Tibial nerve (tissue), 4 donors: Measurements from ENCODE around the gene MACO1. TPM values are rescaled to one million over a fixed set of nuclear protein-coding genes. Genes with fewer than 3 reads are reported as not detected.

Source experiments
- DNase-seq, 2 donors: peaks; one replicate each; pipeline ENCODE4 v3.0.0-alpha.2; 2019; ENCODE audit warnings: low spot score in 2 of 2
- H3K27ac ChIP-seq, 4 donors: fragments of 200-600 bp; sonication (generic) in 3 of 4; one replicate each; pipeline ENCODE4 v1.5.1; 2017 to 2019; ENCODE audit warnings: mild to moderate bottlenecking in 1 of 4
- H3K27me3 ChIP-seq, 2 donors: fragments of 200-600 bp; sonication (generic) in 1 of 2; one replicate each; pipeline versions ENCODE4 v1.5.1 to v1.6.0; 2017 to 2019
- H3K36me3 ChIP-seq, 3 donors: fragments of 200-600 bp; sonication (generic); one replicate each; pipeline ENCODE4 v1.5.1; 2018 to 2019
- H3K4me1 ChIP-seq, 4 donors: fragments of 200-600 bp; sonication (generic) in 3 of 4; one replicate each; pipeline ENCODE4 v1.5.1; 2017 to 2019
- H3K4me3 ChIP-seq, 4 donors: fragments of 200-600 bp; sonication (generic) in 3 of 4; one replicate each; pipeline ENCODE4 v1.5.1; 2017 to 2019; ENCODE audit warnings: mild to moderate bottlenecking in 1 of 4, moderate library complexity in 1 of 4
- H3K9me3 ChIP-seq, 4 donors: fragments of 200-600 bp; sonication (generic) in 3 of 4; one replicate each; pipeline ENCODE4 v1.5.1; 2017 to 2019
- EP300 ChIP-seq, 2 donors: sonication (generic); formaldehyde crosslinking; IDR thresholded peaks; one replicate each; pipeline ENCODE4 v1.6.1; 2017; ENCODE audit warnings: antibody characterized with exemption in 2 of 2, mild to moderate bottlenecking in 1 of 2
- POLR2A ChIP-seq, 2 donors: fragments of 450-650 bp; IDR thresholded peaks; one replicate each; pipeline ENCODE4 v1.6.1; 2017; ENCODE audit warnings: antibody characterized with exemption in 2 of 2, mild to moderate bottlenecking in 2 of 2, moderate library complexity in 2 of 2
- WGBS, 2 donors: methylation state at CpG; one replicate each; pipeline ENCODE4 v1.1.5; 2018; 5-methylcytosine and 5-hydroxymethylcytosine counted together
- total RNA-seq, 4 donors: library from RNA; depleted of rRNA; stranded (reverse); fragments of >200 nt; gene quantifications; one replicate each; pipeline ENCODE4 v1.1.0, GENCODE V29; 2016
- TF ChIP-seq, protein P1 (sequence below), 5 experiments: fragments of 200-600 bp in 3 of 5; fragments of 450-650 bp in 2 of 5; sonication (generic) in 3 of 5; IDR thresholded peaks; one replicate each; pipeline ENCODE4 v1.5.1; 2016 to 2019; ENCODE audit warnings: antibody characterized with exemption in 5 of 5, mild to moderate bottlenecking in 3 of 5, moderate library complexity in 2 of 5

Gene MACO1
- total RNA-seq, 4 donors from 2014 or later: 8.8 to 16.2 (median 13.7) TPM

DNA sequence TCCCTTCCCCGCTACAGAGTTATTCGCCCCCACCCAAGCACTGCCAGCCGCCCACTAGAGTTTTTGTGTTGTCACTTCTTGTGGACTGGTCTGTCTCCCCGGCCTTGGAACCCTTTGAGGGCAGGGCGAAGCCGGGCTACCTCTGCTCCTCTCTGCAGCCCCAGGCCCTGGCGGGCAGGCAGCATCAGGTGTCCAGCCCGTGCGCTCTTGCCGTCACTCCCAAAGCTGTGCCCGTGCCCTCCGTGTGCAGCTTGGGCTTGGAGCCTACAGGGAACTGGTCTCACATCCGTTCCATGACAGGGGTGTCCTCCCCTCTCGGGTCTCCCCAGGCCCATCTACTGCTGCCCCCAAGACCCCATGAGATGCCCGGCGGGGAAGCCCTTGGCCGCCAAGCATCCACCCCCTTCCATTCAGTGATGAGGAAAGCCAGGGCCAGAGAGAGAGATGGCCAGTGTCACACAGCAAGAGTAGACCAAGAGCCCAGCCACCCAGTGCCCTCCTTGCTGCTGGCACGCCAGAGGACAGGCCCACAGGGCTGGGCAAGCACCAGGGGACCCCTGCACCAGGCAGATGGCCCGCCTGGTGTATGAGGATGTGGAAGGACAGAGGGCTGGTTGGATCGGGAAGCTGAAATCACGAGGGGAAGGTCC is 97.4 kb downstream of the MACO1 start:
- H3K27ac ChIP-seq: no peak overlapping the region
- no peaks in the 10 kb centered on the region for H3K4me1 ChIP-seq
- H3K9me3 ChIP-seq: peaks cover 0 to 13% (median 0%) of the 10 kb centered on the region in 4 donors
- H3K36me3 ChIP-seq: no peaks in the 10 kb centered on the region
- 88 to 89% methylated on average over 18 to 21 of the region's 21 CpGs for WGBS, 2 donors
- no peak overlapping the region for H3K4me3 ChIP-seq
- DNase-seq: no peak
- TF ChIP-seq EP300 (IDR thresholded peaks at IDR 0.05) (no peak), POLR2A (IDR thresholded peaks at IDR 0.05) (no peak)
- TF ChIP-seq, protein P1, sequence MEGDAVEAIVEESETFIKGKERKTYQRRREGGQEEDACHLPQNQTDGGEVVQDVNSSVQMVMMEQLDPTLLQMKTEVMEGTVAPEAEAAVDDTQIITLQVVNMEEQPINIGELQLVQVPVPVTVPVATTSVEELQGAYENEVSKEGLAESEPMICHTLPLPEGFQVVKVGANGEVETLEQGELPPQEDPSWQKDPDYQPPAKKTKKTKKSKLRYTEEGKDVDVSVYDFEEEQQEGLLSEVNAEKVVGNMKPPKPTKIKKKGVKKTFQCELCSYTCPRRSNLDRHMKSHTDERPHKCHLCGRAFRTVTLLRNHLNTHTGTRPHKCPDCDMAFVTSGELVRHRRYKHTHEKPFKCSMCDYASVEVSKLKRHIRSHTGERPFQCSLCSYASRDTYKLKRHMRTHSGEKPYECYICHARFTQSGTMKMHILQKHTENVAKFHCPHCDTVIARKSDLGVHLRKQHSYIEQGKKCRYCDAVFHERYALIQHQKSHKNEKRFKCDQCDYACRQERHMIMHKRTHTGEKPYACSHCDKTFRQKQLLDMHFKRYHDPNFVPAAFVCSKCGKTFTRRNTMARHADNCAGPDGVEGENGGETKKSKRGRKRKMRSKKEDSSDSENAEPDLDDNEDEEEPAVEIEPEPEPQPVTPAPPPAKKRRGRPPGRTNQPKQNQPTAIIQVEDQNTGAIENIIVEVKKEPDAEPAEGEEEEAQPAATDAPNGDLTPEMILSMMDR (IDR thresholded peaks at IDR 0.05): no peak
- H3K27me3 ChIP-seq: no peaks in the 10 kb centered on the region

DNA sequence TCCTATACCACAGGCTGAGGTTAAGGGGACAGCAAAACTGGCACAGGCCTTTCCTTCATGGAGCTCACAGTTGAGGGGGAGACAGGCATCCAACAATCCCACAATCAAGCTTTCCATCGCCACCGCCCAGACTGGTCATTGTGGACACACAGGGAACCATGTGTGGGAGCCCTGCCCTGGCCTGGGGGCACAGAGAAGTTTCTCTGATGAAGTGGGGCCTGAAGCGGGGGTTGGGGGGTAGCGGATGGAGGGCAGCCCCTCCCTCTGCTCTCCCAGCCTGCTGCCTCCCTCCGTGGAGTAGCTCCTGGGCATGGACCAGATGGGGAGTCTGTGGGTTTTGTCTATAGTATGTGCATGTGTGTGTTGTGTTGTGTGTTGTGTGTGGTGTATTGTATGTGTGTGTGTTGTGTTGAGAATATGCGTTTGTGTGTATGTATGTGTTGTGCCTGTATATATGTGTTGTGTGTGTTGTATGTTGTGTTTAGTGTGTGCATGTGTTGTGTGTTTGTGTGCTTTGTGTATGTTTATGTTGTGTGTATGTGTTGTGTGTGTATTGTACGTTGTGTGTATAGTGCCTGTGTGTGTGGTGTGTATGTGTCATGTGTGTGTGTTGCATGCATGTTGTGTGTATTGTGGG is 98.3 kb downstream of the MACO1 start:
- Histone ChIP-seq H3K4me1 (no peaks in the 10 kb centered on the region), H3K9me3 (peaks cover 0 to 13% (median 0%) of the 10 kb centered on the region in 4 donors), H3K4me3 (no peak overlapping the region), H3K36me3 (no peaks in the 10 kb centered on the region), H3K27ac (no peak overlapping the region), H3K27me3 (no peaks in the 10 kb centered on the region)
- no peak for DNase-seq
- TF ChIP-seq POLR2A (IDR thresholded peaks at IDR 0.05) (no peak), EP300 (IDR thresholded peaks at IDR 0.05) (no peak)
- TF ChIP-seq, protein P1 (IDR thresholded peaks at IDR 0.05): no peak
- 73 to 74% methylated on average over 7 of the region's 7 CpGs for WGBS, 2 donors

DNA sequence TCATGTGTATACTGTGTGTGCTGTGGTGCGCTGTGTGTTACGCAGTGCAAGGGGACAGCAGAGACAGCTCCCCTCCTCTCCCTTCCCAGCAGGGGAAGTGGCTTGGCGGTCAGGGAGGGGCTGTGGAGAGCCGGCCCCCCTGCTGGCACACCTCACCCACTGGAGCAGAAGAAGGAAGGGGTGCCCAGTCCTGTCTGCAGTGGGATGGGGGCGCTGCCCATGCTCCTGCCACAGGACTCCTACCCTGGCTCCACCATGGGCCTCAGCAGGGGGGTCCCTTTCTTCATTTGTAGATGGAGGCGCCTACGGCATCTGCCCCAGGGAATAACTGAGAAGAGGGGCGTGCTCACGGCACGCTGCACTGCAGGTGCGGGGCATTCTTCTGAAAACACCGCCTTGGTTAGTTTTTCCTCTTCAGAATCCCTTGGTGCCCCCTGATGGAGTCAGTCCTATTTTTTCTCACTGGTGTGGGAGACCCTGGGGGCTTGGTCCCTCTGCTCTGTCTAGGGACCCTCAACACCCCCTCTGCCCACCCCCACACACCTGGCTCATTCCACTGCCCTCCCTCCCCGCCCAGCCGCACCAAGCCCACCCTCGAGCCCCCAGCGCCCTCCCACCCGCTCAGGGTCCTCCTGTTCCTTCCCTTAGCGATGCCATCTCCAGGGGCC is 99.0 kb downstream of the MACO1 start:
- WGBS, 2 donors: 77 to 78% methylated on average over 16 to 18 of the region's 18 CpGs

DNA sequence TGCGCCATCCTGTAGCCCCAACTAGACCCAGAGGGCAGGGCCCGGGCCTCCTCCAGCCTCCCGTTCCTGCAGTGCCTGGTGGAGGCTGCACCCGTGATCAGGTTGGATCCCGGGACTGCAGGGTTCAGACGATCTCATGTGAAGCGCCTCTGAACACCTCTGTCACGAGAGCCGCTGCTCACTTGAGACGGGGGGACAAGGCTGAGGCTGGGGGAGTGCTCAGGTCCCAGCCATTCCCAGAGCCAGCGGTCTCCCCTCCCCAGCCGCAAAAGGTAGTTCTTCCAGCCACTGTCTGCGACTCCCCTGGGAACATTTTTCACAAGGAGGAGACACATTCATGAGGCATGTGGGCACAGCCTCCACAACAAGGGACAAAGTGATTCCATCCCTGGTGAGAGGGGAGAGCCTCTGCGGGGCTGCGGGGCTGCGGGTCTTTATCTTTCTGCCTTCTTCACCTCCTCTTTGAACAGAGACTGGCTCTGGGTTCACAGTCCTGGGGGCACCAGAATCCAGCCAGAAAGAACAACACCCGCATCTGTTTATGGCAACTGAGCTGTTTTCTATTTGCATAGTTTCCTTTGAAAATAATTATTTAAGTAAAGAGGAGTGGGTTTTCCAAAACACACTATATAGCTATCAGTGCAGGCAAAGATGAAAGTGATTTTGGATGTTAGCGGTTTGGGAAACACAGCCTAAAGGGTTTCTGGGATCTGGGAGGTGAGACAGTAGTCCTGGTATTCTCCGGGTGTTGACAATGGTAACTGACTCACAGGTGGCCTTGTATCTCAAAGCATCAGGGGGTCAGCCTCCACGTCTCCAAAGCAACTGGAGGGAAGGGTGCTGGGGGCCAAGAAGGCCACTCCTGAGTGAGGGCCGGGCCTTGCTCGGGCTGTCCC is 99.7 kb downstream of the MACO1 start:
- 80 to 85% methylated on average over 22 of the region's 22 CpGs for WGBS, 2 donors
- H3K27me3 ChIP-seq: no peaks in the 10 kb centered on the region
- TF ChIP-seq, protein P1 (IDR thresholded peaks at IDR 0.05): no peak
- TF ChIP-seq EP300 (IDR thresholded peaks at IDR 0.05): no peak
- TF ChIP-seq POLR2A (IDR thresholded peaks at IDR 0.05): no peak
- no peak for DNase-seq
- no peaks in the 10 kb centered on the region for H3K36me3 ChIP-seq
- H3K4me3 ChIP-seq: no peak overlapping the region
- H3K9me3 ChIP-seq: peaks cover 0 to 5% (median 0%) of the 10 kb centered on the region in 4 donors
- no peaks in the 10 kb centered on the region for H3K4me1 ChIP-seq
- no peak overlapping the region for H3K27ac ChIP-seq

More for the DNA sequence above, 99.0 kb downstream of the MACO1 start:
- H3K27me3 ChIP-seq: no peaks in the 10 kb centered on the region
- H3K27ac ChIP-seq: no peak overlapping the region
- TF ChIP-seq, protein P1 (IDR thresholded peaks at IDR 0.05): no peak
- no peak for TF ChIP-seq POLR2A (IDR thresholded peaks at IDR 0.05)
- no peaks in the 10 kb centered on the region for H3K4me1 ChIP-seq
- no peaks in the 10 kb centered on the region for H3K36me3 ChIP-seq
- H3K9me3 ChIP-seq: peaks cover 0 to 13% (median 0%) of the 10 kb centered on the region in 4 donors
- H3K4me3 ChIP-seq: no peak overlapping the region
- DNase-seq: no peak
